Muscle layer of colon (tissue), 2 donors: ENCODE measurements around the gene STEAP3.

Experiments used
- H3K27ac ChIP-seq: one replicate; pipeline ENCODE4 v1.7.0; 2013; ENCODE audit warnings: low read depth, mild to moderate bottlenecking, low read length, moderate library complexity
- H3K27me3 ChIP-seq, 2 donors: one replicate each; pipeline ENCODE4 v1.7.0; 2013; ENCODE audit warnings: low read length in 2 of 2, mild to moderate bottlenecking in 2 of 2; ENCODE audit not compliant: insufficient read depth in 2 of 2, control insufficient read depth in 1 of 2
- H3K36me3 ChIP-seq: one replicate; pipeline ENCODE4 v1.7.0; 2013; ENCODE audit warnings: mild to moderate bottlenecking, low read length; ENCODE audit not compliant: insufficient read depth
- H3K4me1 ChIP-seq: one replicate; pipeline ENCODE4 v1.7.0; 2013; ENCODE audit warnings: mild to moderate bottlenecking, low read length; ENCODE audit not compliant: insufficient read depth
- H3K4me3 ChIP-seq, 2 donors: one replicate each; pipeline ENCODE4 v1.7.0; 2013; ENCODE audit warnings: low read length in 2 of 2, low read depth in 1 of 2, mild to moderate bottlenecking in 1 of 2, moderate library complexity in 1 of 2
- H3K9ac ChIP-seq: one replicate; pipeline ENCODE4 v1.7.0; 2013; ENCODE audit warnings: low read length
- H3K9me3 ChIP-seq: one replicate; pipeline ENCODE4 v1.7.0; 2013; ENCODE audit warnings: mild to moderate bottlenecking, low read length
- donor health status: abdominal sarcoma.
- donor health status: Adenocarcinoma of cecum.

The STEAP3 gene

DNA sequence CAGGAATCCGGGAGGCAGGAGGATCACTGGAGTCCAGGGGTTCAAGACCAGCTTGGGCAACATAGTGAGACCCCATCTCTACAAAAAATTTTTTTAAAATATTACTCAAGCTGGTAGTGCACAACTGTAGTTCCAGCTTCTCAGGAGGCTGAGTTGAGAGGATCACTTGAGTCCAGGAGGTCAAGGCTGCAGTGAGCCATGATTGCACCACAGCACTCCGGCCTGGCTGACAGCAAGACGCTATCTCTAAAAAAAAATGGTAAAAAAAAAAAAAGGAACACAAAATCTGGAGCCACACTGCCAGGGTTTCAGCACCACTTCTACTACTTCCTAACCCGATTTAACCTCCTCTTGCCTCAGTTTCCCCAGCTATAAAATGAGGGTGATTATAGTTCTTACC lies 57.0 kb downstream of the STEAP3 start:
- Histone ChIP-seq H3K4me1 (peaks cover 8% of the 10 kb centered on the region), H3K4me3 (no peak overlapping the region), H3K9me3 (no peaks in the 10 kb centered on the region), H3K9ac (no peak overlapping the region), H3K27me3 (no peaks in the 10 kb centered on the region), H3K36me3 (no peaks in the 10 kb centered on the region), H3K27ac (no peak overlapping the region)

DNA sequence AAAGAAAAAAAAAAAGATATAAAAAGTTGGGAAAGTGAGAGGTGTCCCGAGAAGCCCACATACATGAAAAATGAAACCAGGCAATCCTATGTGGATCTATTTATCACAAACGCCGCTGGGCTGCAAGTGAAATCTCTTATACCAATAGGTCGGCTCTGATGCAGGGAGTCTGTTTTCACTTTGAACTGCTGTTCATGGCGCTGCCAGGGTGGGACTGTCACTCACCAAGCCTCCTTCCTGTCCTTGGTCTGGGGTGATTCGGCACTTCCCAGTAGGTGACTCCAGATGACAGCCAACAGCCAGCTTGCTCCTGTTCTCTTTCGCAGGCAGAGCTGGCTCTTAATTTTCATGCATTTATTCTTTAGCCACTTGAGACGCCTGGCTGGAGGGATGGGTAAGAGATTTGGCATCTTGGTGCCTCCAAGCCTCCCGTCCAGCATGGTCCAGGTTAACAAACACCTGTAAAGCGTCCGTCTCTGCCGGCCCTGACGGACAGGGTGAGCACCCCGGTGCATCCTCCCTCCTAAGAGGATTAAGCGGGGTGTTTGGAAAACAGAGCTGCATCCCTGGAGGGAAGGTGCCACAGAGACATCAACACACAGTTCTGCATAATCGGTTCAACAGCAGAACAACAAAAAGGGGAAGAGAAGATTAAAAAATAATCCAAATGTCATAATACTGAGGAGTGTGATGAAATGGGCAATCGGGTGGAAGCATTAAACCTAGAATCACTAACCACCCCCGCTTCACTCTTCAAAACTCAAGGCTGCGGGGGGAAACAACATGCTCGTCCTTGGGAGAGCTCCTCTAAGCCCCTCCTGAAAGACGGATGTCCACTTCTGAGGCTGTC lies 58.7 kb downstream of the STEAP3 start:
- H3K27ac ChIP-seq: no peak overlapping the region

GRCh38 chr2:119282996-119283511 lies 59.4 kb downstream of the STEAP3 start:
- no peak overlapping the region for H3K4me3 ChIP-seq
- no peak overlapping the region for H3K9ac ChIP-seq
- no peak overlapping the region for H3K27ac ChIP-seq
- peaks cover 8% of the 10 kb centered on the region for H3K4me1 ChIP-seq
- H3K27me3 ChIP-seq: no peaks in the 10 kb centered on the region
- no peaks in the 10 kb centered on the region for H3K9me3 ChIP-seq
- no peaks in the 10 kb centered on the region for H3K36me3 ChIP-seq

More for the DNA sequence above, 58.7 kb downstream of the STEAP3 start:
- no peak overlapping the region for H3K4me3 ChIP-seq
- peaks cover 8% of the 10 kb centered on the region for H3K4me1 ChIP-seq
- H3K36me3 ChIP-seq: no peaks in the 10 kb centered on the region
- no peaks in the 10 kb centered on the region for H3K27me3 ChIP-seq
- no peaks in the 10 kb centered on the region for H3K9me3 ChIP-seq
- H3K9ac ChIP-seq: no peak overlapping the region

GRCh38 chr2:119283873-119284331 lies 60.3 kb downstream of the STEAP3 start:
- H3K27ac ChIP-seq: no peak overlapping the region

GRCh38 chr2:119286661-119287060 lies 63.0 kb downstream of the STEAP3 start:
- H3K36me3 ChIP-seq: no peaks in the 10 kb centered on the region
- no peaks in the 10 kb centered on the region for H3K9me3 ChIP-seq
- no peak overlapping the region for H3K4me3 ChIP-seq
- no peak overlapping the region for H3K27ac ChIP-seq
- peaks cover 21% of the 10 kb centered on the region for H3K4me1 ChIP-seq
- no peak overlapping the region for H3K9ac ChIP-seq
- no peaks in the 10 kb centered on the region for H3K27me3 ChIP-seq

More at GRCh38 chr2:119283873-119284331, 60.3 kb downstream of the STEAP3 start:
- H3K36me3 ChIP-seq: no peaks in the 10 kb centered on the region
- no peaks in the 10 kb centered on the region for H3K27me3 ChIP-seq
- no peak overlapping the region for H3K4me3 ChIP-seq
- peaks cover 13% of the 10 kb centered on the region for H3K4me1 ChIP-seq
- no peaks in the 10 kb centered on the region for H3K9me3 ChIP-seq
- H3K9ac ChIP-seq: no peak overlapping the region

DNA sequence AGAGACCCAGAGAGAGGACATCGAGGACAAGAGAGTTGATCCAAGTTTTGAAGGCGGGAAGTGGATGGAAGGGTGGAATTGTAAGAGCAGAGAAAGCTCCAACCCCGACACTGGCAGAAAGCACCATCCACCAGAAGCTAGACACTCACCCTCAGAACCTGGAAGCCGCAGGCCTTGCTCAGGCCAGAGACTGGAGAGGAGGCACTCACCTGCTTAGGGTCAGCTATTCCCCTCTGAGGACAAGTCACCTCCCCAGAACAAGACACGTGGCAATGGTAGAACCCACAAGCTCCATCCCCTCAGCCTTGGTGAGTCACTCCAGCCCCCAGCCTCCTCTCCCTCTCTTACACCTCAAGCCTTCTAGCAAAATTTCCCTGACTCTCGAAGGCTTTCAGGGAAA lies 64.9 kb downstream of the STEAP3 start:
- Histone ChIP-seq H3K4me3 (no peak overlapping the region), H3K27ac (no peak overlapping the region), H3K9ac (no peak overlapping the region), H3K36me3 (no peaks in the 10 kb centered on the region), H3K9me3 (no peaks in the 10 kb centered on the region), H3K27me3 (no peaks in the 10 kb centered on the region), H3K4me1 (peaks cover 13% of the 10 kb centered on the region)

- Histone ChIP-seq H3K27ac (no peak overlapping the region), H3K36me3 (no peaks in the 10 kb centered on the region), H3K9ac (no peak overlapping the region), H3K9me3 (no peaks in the 10 kb centered on the region), H3K27me3 (no peaks in the 10 kb centered on the region), H3K4me3 (no peak overlapping the region), H3K4me1 (peaks cover 13% of the 10 kb centered on the region)
Observed at GRCh38 chr2:119289093-119289492, 65.5 kb downstream of the STEAP3 start.

DNA sequence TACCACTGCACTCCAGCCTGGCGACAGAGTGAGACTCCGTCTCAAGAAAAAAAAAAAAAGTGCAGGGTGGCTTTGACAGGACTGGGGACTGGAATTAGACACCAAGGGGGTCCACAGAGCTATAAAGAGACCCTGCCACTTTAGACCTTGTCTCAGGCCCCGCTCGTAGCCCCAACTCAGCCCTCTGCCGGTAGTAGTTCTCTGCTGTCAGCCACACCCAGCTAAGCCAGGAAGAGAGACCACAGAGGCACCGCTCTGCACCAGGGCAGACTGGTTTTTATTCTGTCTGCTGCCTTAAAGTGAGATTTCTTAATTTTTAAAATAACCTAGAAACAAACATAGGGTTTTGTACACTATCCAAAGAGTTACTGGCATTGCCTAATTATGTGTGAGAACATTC lies 66.0 kb downstream of the STEAP3 start:
- no peaks in the 10 kb centered on the region for H3K36me3 ChIP-seq
- H3K9me3 ChIP-seq: no peaks in the 10 kb centered on the region
- H3K27me3 ChIP-seq: no peaks in the 10 kb centered on the region
- H3K27ac ChIP-seq: no peak overlapping the region
- no peak overlapping the region for H3K4me3 ChIP-seq
- H3K9ac ChIP-seq: no peak overlapping the region
- peaks cover 13% of the 10 kb centered on the region for H3K4me1 ChIP-seq

DNA sequence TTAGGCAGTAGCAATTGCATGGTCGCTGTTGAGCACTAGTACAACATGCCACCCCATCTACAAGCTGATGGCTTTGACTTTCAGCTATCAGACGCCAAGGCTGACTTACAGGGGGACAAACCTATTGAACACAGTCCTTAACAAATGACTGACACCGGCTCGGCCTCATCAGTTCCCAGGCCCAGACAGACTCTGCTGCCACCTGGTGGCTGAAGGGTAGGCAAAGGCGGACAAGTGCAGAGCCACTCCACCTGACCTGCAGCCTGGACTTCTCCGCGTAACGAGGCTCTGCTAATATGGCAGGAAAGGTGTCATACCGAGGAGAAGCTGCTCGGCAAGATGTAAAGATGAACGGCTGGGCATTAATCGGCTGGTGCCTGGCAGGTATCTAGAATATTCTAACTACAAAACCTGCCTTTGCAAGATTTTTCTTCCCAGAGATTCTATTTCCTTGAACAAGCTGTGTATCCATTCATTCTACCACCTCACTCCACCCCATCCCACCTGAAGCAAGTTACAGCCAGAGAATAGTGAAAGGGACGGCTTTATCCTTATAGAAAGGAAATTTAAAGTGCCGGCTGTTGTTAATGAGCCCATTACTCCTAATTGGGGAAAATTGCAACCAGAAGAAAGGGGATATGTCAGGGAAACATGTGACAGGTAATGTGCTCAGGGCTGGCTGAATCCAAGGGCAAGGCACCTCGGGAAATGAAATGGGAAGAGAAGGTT lies 67.4 kb downstream of the STEAP3 start:
- no peaks in the 10 kb centered on the region for H3K36me3 ChIP-seq
- H3K27ac ChIP-seq: no peak overlapping the region
- no peaks in the 10 kb centered on the region for H3K27me3 ChIP-seq
- H3K9me3 ChIP-seq: no peaks in the 10 kb centered on the region
- peaks cover 13% of the 10 kb centered on the region for H3K4me1 ChIP-seq
- H3K4me3 ChIP-seq: no peak overlapping the region
- H3K9ac ChIP-seq: no peak overlapping the region

DNA sequence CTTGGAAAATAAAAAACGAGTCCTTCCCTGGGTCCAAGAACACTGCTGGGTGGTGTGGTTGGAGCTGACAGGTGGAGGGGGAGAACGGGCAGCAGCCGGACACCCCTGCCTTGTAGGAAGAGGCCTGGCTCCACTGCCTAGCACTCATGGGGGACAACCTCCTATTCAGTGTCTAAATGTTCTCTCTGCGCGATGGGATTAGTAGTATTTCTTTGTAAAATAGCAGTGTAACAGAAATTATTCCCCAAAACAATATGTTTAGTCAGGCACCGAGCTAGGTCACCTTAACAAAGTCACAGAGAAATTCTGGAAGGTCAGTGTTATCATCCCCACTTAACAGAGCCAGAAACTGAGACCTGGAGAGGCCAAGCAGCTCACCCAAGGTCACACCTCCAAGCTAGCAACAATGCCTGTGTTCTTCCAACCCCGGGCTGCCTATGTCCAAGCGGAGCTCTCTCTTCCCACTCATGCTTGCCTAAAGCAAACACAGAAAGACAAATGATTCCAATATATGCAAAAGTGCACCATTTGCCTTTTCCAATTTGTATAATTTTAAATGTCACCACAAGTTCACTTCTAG lies 68.0 kb downstream of the STEAP3 start:
- Histone ChIP-seq H3K36me3 (no peaks in the 10 kb centered on the region), H3K4me3 (no peak overlapping the region), H3K27ac (no peak overlapping the region), H3K9me3 (no peaks in the 10 kb centered on the region), H3K27me3 (no peaks in the 10 kb centered on the region), H3K4me1 (peaks cover 13% of the 10 kb centered on the region), H3K9ac (no peak overlapping the region)

GRCh38 chr2:119292226-119292625 lies 68.6 kb downstream of the STEAP3 start:
- no peaks in the 10 kb centered on the region for H3K9me3 ChIP-seq
- H3K9ac ChIP-seq: no peak overlapping the region
- H3K4me1 ChIP-seq: peaks cover 13% of the 10 kb centered on the region
- H3K4me3 ChIP-seq: no peak overlapping the region
- no peaks in the 10 kb centered on the region for H3K36me3 ChIP-seq
- no peaks in the 10 kb centered on the region for H3K27me3 ChIP-seq
- H3K27ac ChIP-seq: no peak overlapping the region
